ENCODE data around the gene HOXC6. TPM values are rescaled to one million over a fixed set of nuclear protein-coding genes. Genes with fewer than 3 reads are reported as not detected.

HOXC6 gene
- total RNA-seq, 1 donor: 7.2 TPM

GRCh38 chr12:54001283-54002187, 26.7 kb upstream of the HOXC6 start:
- peak overlapping the region; percentile 88 for H3K4me2 ChIP-seq (ENCODE audit: insufficient read depth, low read length)

GRCh38 chr12:54002278-54002914, 25.8 kb upstream of the HOXC6 start:
- no peaks in the 10 kb centered on the region for H3K9me3 ChIP-seq (ENCODE audit: low read depth, low read length)
- H3K4me1 ChIP-seq (ENCODE audit: insufficient read depth, low read length): peaks cover 41% of the 10 kb centered on the region
- peaks cover 11% of the 10 kb centered on the region for H4K20me1 ChIP-seq (ENCODE audit: insufficient read depth, low read length)
- peaks cover 84% of the 10 kb centered on the region for H3K79me2 ChIP-seq (ENCODE audit: insufficient read depth, low read length)
- H2AFZ ChIP-seq (ENCODE audit: low read length): no peak overlapping the region
- TF ChIP-seq, protein P1, sequence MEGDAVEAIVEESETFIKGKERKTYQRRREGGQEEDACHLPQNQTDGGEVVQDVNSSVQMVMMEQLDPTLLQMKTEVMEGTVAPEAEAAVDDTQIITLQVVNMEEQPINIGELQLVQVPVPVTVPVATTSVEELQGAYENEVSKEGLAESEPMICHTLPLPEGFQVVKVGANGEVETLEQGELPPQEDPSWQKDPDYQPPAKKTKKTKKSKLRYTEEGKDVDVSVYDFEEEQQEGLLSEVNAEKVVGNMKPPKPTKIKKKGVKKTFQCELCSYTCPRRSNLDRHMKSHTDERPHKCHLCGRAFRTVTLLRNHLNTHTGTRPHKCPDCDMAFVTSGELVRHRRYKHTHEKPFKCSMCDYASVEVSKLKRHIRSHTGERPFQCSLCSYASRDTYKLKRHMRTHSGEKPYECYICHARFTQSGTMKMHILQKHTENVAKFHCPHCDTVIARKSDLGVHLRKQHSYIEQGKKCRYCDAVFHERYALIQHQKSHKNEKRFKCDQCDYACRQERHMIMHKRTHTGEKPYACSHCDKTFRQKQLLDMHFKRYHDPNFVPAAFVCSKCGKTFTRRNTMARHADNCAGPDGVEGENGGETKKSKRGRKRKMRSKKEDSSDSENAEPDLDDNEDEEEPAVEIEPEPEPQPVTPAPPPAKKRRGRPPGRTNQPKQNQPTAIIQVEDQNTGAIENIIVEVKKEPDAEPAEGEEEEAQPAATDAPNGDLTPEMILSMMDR (IDR thresholded peaks at IDR 0.05; ENCODE audit: extremely low read depth, low read depth, low read length): no peak
- H3K4me3 ChIP-seq (ENCODE audit: insufficient read depth, low read length): no peak overlapping the region
- no peak overlapping the region for H3K27ac ChIP-seq (ENCODE audit: low read depth, low read length)
- peaks cover 10% of the 10 kb centered on the region for H3K36me3 ChIP-seq (ENCODE audit: insufficient read depth, low read length)
- H3K4me2 ChIP-seq (ENCODE audit: insufficient read depth, low read length): peak overlapping the region; percentile 88
- no peak for DNase-seq (ENCODE audit: insufficient read length, low spot score, missing footprints)
- no peaks in the 10 kb centered on the region for H3K27me3 ChIP-seq (ENCODE audit: insufficient read depth, low read length)

More at GRCh38 chr12:54001283-54002187, 26.7 kb upstream of the HOXC6 start:
- H3K36me3 ChIP-seq (ENCODE audit: insufficient read depth, low read length): peaks cover 10% of the 10 kb centered on the region
- peaks cover 44% of the 10 kb centered on the region for H3K4me1 ChIP-seq (ENCODE audit: insufficient read depth, low read length)
- H3K27ac ChIP-seq (ENCODE audit: low read depth, low read length): peak overlapping the region; percentile 33
- H3K9me3 ChIP-seq (ENCODE audit: low read depth, low read length): no peaks in the 10 kb centered on the region
- H4K20me1 ChIP-seq (ENCODE audit: insufficient read depth, low read length): peaks cover 8% of the 10 kb centered on the region
- DNase-seq (ENCODE audit: insufficient read length, low spot score, missing footprints): no peak
- peak overlapping the region; percentile 93 for H3K4me3 ChIP-seq (ENCODE audit: insufficient read depth, low read length)
- H3K27me3 ChIP-seq (ENCODE audit: insufficient read depth, low read length): no peaks in the 10 kb centered on the region
- TF ChIP-seq, protein P1 (IDR thresholded peaks at IDR 0.05; ENCODE audit: extremely low read depth, low read depth, low read length): no peak
- H3K79me2 ChIP-seq (ENCODE audit: insufficient read depth, low read length): peaks cover 84% of the 10 kb centered on the region
- H2AFZ ChIP-seq (ENCODE audit: low read length): no peak overlapping the region

DNA sequence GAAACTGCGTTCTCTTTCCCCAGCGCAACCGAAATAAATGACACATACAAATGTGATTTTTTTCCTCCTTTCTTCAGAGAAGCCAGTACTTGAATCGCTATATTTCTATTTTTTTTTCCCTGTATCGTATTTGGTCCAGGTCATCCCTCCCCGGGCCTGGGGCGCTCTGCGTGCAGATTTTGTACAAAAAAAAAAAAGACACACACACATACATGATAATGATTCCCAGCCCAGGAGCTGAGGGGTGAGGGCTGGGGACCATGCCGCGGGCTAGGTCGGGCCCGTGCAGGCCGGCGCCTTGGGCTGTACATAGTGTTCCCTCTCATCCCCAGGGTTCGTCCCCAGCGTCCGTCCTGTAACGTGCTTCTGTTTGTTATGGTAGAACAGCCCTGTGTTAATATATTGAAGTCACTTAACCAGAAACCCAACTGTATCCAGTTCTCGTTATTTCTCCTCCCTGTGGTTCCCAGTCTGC, 25.3 kb upstream of the HOXC6 start:
- Histone ChIP-seq H3K4me3 (ENCODE audit: insufficient read depth, low read length) (no peak overlapping the region), H3K36me3 (ENCODE audit: insufficient read depth, low read length) (peaks cover 10% of the 10 kb centered on the region), H4K20me1 (ENCODE audit: insufficient read depth, low read length) (peaks cover 16% of the 10 kb centered on the region), H2AFZ (ENCODE audit: low read length) (no peak overlapping the region), H3K27me3 (ENCODE audit: insufficient read depth, low read length) (no peaks in the 10 kb centered on the region), H3K79me2 (ENCODE audit: insufficient read depth, low read length) (peaks cover 84% of the 10 kb centered on the region), H3K27ac (ENCODE audit: low read depth, low read length) (no peak overlapping the region), H3K9me3 (ENCODE audit: low read depth, low read length) (no peaks in the 10 kb centered on the region), H3K4me2 (ENCODE audit: insufficient read depth, low read length) (no peak overlapping the region), H3K4me1 (ENCODE audit: insufficient read depth, low read length) (peaks cover 41% of the 10 kb centered on the region)
- DNase-seq (ENCODE audit: insufficient read length, low spot score, missing footprints): no peak
- TF ChIP-seq, protein P1 (IDR thresholded peaks at IDR 0.05; ENCODE audit: extremely low read depth, low read depth, low read length): no peak

GRCh38 chr12:54003625-54004024, 24.6 kb upstream of the HOXC6 start:
- Histone ChIP-seq H3K27me3 (ENCODE audit: insufficient read depth, low read length) (no peaks in the 10 kb centered on the region), H4K20me1 (ENCODE audit: insufficient read depth, low read length) (peaks cover 16% of the 10 kb centered on the region), H3K79me2 (ENCODE audit: insufficient read depth, low read length) (peaks cover 83% of the 10 kb centered on the region), H3K9me3 (ENCODE audit: low read depth, low read length) (no peaks in the 10 kb centered on the region), H3K4me1 (ENCODE audit: insufficient read depth, low read length) (peaks cover 40% of the 10 kb centered on the region), H2AFZ (ENCODE audit: low read length) (no peak overlapping the region), H3K27ac (ENCODE audit: low read depth, low read length) (no peak overlapping the region), H3K36me3 (ENCODE audit: insufficient read depth, low read length) (peaks cover 10% of the 10 kb centered on the region), H3K4me3 (ENCODE audit: insufficient read depth, low read length) (no peak overlapping the region), H3K4me2 (ENCODE audit: insufficient read depth, low read length) (no peak overlapping the region)
- no peak for DNase-seq (ENCODE audit: insufficient read length, low spot score, missing footprints)
- TF ChIP-seq, protein P1 (IDR thresholded peaks at IDR 0.05; ENCODE audit: extremely low read depth, low read depth, low read length): no peak
